ENCODE measurements around the gene ACE.

Gene ACE

GRCh38 chr17:63490858-63491400 lies 14.1 kb downstream of the ACE start:
- DNase-seq (ENCODE audit: low read depth in 3 of 3, low spot score in 1 of 3), result no peak

- no peak for DNase-seq (ENCODE audit: low read depth in 3 of 3, low spot score in 1 of 3)
Observed at GRCh38 chr17:63491413-63491812, 14.6 kb downstream of the ACE start.

GRCh38 chr17:63491977-63492618 lies 15.2 kb downstream of the ACE start:
- no peak for DNase-seq (ENCODE audit: low read depth in 3 of 3, low spot score in 1 of 3)

DNA sequence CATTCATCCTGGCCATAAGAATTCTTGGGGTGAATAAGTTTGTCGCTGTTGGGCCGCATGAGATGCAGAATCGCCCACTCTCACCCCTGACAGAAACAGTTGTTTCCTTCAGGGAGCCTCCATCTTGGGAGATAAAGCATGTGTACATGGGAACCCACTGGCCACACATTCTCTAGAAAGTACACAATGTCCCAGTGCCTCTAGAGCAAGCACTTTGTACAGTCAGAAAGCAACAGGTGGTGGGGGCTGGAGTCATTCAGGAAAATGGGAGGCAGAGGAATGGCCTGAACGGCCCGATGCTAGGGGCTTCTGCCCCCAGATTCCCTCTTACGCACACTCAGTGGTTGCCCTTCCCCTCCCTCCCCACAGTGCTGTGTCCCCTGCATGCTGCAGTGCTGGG lies 16.1 kb downstream of the ACE start:
- no peak for DNase-seq (ENCODE audit: low read depth in 3 of 3, low spot score in 1 of 3)

GRCh38 chr17:63493411-63493810 lies 16.6 kb downstream of the ACE start:
- DNase-seq (ENCODE audit: low read depth in 3 of 3, low spot score in 1 of 3), result no peak

DNA sequence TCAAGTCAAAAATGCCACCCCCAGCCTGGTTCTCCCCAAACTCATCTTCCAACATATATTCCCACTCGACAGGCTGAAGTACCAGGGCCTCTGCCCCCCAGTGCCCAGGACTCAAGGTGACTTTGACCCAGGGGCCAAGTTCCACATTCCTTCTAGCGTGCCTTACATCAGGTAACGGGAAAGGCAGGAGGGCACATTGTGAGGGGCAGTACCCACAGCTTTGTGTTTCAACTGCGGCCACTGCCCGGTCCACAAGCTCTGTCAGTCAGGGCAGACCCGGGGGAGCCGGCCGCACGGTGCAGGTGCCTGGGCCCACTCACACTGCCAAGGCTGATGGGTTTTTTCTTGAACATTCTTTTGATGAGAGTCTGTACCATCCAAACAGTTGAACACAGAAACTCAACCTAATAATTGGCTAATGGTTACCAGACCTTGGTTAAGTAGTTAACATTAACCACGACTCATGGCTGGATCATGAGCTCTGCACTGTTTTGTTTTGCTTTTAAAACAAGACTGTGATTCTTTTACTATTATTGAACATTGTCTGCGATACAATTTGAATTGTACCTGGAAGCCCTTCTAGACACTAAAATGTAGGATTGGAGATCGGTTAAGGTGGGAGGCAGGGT lies 17.6 kb downstream of the ACE start:
- no peak for DNase-seq (ENCODE audit: low read depth in 3 of 3, low spot score in 1 of 3)

GRCh38 chr17:63495491-63495890 lies 18.6 kb downstream of the ACE start:
- DNase-seq (ENCODE audit: low read depth in 3 of 3, low spot score in 1 of 3), result no peak

DNA sequence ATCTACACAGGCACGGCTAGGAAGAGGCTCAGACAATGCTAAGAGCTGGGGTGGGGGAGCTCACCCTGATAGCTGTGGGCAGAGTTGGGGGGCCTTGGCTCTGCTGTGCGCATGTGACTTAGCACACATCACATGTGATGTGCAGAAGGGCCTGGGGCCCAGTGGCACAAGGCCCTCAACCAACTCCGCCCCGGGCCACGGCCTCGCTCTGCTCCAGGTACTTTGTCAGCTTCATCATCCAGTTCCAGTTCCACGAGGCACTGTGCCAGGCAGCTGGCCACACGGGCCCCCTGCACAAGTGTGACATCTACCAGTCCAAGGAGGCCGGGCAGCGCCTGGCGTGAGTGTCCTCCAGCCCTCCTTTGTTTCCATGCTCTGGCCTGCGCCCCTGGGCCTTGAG lies 19.3 kb downstream of the ACE start:
- no peak for DNase-seq (ENCODE audit: low read depth in 3 of 3, low spot score in 1 of 3)

DNA sequence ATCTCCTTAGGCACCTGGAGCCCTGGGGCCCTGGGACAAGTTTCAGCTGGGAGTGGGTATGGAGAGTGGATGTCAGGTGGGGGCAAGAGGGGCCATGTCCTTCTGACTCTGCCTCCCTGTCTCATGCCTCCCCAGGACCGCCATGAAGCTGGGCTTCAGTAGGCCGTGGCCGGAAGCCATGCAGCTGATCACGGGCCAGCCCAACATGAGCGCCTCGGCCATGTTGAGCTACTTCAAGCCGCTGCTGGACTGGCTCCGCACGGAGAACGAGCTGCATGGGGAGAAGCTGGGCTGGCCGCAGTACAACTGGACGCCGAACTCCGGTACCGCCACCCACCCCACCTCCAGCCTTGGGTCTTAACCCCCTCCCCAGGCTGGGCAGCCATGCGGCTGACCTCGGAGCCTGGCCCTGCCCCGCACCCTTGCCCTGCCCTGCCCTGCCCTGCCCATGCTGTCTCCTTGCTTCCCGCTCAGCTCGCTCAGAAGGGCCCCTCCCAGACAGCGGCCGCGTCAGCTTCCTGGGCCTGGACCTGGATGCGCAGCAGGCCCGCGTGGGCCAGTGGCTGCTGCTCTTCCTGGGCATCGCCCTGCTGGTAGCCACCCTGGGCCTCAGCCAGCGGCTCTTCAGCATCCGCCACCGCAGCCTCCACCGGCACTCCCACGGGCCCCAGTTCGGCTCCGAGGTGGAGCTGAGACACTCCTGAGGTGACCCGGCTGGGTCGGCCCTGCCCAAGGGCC lies 20.0 kb downstream of the ACE start:
- DNase-seq (ENCODE audit: low read depth in 3 of 3, low spot score in 1 of 3), result no peak

- no peak for DNase-seq (ENCODE audit: low read depth in 3 of 3, low spot score in 1 of 3)
Observed at GRCh38 chr17:63497708-63498483, 21.0 kb downstream of the ACE start.

GRCh38 chr17:63498626-63499195 lies 21.9 kb downstream of the ACE start:
- DNase-seq (ENCODE audit: low read depth in 3 of 3, low spot score in 1 of 3), result no peak

- DNase-seq (ENCODE audit: low read depth in 3 of 3, low spot score in 1 of 3), result no peak
Observed at GRCh38 chr17:63500543-63501390, 23.9 kb downstream of the ACE start.

DNA sequence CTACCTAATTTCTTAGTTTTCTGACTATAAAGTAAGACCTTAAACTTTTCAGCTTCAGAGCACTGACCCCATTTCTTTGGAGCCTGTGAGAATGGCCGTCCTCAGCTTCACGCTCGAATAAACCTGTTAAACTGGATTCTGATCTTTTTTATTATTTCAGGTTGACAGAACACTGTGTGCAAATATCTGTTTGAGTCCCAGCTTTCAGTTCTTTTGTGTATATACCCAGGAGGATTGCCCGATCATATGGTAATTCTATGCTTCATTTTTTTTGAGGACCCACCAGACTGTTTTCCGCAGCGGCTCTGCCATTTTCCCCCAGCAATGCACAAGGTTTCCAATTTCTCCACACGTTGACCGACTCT lies 26.5 kb downstream of the ACE start:
- DNase-seq (ENCODE audit: low read depth in 3 of 3, low spot score in 1 of 3), result no peak

DNA sequence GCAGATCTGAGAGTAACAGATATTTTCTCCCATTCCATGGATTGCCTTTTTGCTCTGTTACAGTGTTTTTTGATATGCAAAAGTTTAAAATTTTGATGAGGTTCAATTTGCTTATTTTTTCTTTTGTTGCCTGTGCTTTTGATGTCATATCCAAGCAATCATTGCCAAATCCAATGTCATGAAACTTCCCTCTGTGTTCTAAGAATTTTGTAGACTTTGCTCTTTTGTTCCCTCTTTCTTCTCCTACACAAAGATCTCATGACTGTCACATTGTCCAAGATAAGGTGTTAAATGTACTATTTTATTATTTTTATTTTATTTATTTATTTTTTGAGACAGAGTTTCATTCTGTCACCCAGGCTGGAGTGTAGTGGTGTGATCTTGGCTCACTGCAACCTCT lies 27.4 kb downstream of the ACE start:
- no peak for DNase-seq (ENCODE audit: low read depth in 3 of 3, low spot score in 1 of 3)

DNA sequence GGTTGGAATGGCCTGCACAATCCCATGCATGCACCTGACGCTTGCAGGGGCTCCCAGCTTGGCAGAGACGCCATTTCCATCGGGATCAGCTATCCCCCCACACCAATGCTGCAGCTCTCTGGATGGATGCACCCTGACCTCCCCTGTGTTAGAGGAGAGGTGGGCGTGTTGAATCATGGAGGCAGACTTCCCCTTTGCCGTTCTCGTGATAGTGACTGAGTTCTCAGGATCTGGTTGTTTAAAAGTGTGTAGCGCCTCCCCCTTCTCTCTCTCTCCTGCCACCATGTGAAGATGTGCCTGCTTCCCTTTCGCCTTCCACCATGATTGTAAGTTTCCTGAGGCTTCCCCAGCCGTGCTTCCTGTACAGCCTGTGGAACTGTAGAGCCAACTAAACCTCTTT lies 28.5 kb downstream of the ACE start:
- no peak for DNase-seq (ENCODE audit: low read depth in 3 of 3, low spot score in 1 of 3)

DNA sequence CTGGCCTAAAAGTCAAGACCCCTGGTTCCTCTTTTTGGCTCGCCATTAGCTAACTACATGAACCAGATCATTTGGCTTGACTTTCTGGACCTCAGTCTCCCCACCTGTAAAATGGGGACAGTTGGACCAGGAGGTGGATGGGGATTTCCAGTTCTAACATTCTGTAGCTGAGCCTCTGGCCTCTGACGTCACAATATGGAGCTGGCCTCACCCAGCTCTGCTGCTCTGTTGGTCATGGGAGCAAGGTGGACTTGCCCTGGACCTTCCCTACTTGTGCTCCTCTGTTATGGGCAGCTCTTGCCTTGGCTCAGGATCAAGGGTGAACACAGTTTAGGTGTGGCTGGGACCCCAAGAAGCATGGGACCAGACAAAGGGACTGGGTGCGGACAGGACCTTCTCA lies 29.8 kb downstream of the ACE start:
- no peak for DNase-seq (ENCODE audit: low read depth in 3 of 3, low spot score in 1 of 3)

- no peak for DNase-seq (ENCODE audit: low read depth in 3 of 3, low spot score in 1 of 3)
Observed at GRCh38 chr17:63511331-63511730, 34.5 kb downstream of the ACE start.

GRCh38 chr17:63512388-63512787 lies 35.5 kb downstream of the ACE start:
- no peak for DNase-seq (ENCODE audit: low read depth in 3 of 3, low spot score in 1 of 3)

GRCh38 chr17:63512896-63513644 lies 36.2 kb downstream of the ACE start:
- no peak for DNase-seq (ENCODE audit: low read depth in 3 of 3, low spot score in 1 of 3)

DNA sequence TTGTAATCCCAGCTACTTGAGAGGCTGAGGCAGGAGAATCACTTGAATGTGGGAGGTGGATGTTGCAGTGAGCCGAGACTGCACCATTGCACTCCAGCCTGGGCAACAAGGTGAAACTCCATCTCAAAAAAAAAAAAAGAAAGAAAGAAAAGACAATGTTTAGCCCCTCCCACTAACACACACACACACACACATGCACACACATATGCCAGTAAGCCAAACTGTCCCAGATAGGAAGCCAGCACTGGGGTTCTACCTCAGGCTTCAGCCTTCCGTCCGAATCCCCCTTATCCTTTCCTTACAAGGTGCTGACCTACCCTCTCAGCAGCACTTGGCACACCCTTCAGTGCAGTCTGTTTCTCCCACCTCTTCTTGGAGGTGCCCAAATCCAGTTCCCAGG lies 37.6 kb downstream of the ACE start:
- no peak for DNase-seq (ENCODE audit: low read depth in 3 of 3, low spot score in 1 of 3)

Measured in stimulated activated CD4-positive, alpha-beta T cell treated with anti-CD3 and anti-CD28 coated beads, TNF-alpha, amount 100 ng/mL, for 1 hour (primary cell).